SU-DHL-6 (cell line): ENCODE measurements around the gene SNCB.

Experiments used
- EZH2phosphoT487 ChIP-seq: fragments of 200-600 bp; sonication (generic), shearing (Covaris generic); conservative IDR thresholded peaks from 2 replicates; pipeline ENCODE4 v1.6.1; 2018; ENCODE audit warnings: mild to moderate bottlenecking, antibody characterized with exemption, low read length, moderate library complexity, mixed read lengths
- TF ChIP-seq, protein P1 (sequence below): fragments of 200-600 bp; sonication (generic); IDR thresholded peaks from one replicate; pipeline ENCODE4 v1.5.1; 2017; ENCODE audit warnings: antibody characterized with exemption, mild to moderate bottlenecking, low read length, moderate library complexity; ENCODE audit not compliant: insufficient read depth, poor library complexity, severe bottlenecking

DNA sequence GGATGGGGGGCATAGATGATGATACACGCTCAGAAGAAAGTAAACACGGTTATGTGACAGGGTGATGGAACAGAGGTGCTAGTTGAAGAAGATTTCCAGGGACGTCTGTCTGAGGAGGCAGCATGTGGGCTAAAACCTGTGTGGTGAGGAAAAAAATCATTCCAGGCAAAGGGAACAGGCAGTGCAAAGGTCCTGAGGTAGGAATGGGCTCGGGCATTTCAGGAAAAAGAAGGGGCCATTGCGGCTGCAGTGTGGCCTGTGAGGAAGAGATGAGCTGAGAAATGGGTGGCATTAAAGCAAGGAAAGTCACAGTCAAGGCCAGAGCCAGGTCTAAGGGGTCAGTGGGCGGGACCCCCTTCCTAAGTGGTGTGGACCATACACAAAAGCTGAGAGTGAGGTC, 35.2 kb upstream of the SNCB start:
- TF ChIP-seq, protein P1, sequence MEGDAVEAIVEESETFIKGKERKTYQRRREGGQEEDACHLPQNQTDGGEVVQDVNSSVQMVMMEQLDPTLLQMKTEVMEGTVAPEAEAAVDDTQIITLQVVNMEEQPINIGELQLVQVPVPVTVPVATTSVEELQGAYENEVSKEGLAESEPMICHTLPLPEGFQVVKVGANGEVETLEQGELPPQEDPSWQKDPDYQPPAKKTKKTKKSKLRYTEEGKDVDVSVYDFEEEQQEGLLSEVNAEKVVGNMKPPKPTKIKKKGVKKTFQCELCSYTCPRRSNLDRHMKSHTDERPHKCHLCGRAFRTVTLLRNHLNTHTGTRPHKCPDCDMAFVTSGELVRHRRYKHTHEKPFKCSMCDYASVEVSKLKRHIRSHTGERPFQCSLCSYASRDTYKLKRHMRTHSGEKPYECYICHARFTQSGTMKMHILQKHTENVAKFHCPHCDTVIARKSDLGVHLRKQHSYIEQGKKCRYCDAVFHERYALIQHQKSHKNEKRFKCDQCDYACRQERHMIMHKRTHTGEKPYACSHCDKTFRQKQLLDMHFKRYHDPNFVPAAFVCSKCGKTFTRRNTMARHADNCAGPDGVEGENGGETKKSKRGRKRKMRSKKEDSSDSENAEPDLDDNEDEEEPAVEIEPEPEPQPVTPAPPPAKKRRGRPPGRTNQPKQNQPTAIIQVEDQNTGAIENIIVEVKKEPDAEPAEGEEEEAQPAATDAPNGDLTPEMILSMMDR: no peak
- no peak for TF ChIP-seq EZH2phosphoT487
